ENCODE measurements around the gene LRMDA.

LRMDA gene

GRCh38 chr10:75401569-75402485 is 29.6 kb upstream of the LRMDA start, which contains the start of gene ZNF503:
Gene ZNF503 (minus strand): TSS chr10:75401764. CDS start chr10:75401419, 345 bp downstream.
- DNase-seq (ENCODE audit: low read depth in 2 of 2, low spot score in 1 of 2): no peak

GRCh38 chr10:75402486-75403143 is 28.8 kb upstream of the LRMDA start:
- no peak for DNase-seq (ENCODE audit: low read depth in 2 of 2, low spot score in 1 of 2)

- no peak for DNase-seq (ENCODE audit: low read depth in 2 of 2, low spot score in 1 of 2)
Observed at GRCh38 chr10:75403144-75403938, 28.1 kb upstream of the LRMDA start.

- no peak for DNase-seq (ENCODE audit: low read depth in 2 of 2, low spot score in 1 of 2)
Observed at GRCh38 chr10:75403939-75404814, 27.2 kb upstream of the LRMDA start.

GRCh38 chr10:75404815-75405597 is 26.4 kb upstream of the LRMDA start:
- DNase-seq (ENCODE audit: low read depth in 2 of 2, low spot score in 1 of 2): no peak

- no peak for DNase-seq (ENCODE audit: low read depth in 2 of 2, low spot score in 1 of 2)
Observed at GRCh38 chr10:75405598-75406461, 25.6 kb upstream of the LRMDA start.

GRCh38 chr10:75406462-75407223 is 24.8 kb upstream of the LRMDA start:
- no peak for DNase-seq (ENCODE audit: low read depth in 2 of 2, low spot score in 1 of 2)

GRCh38 chr10:75407224-75407712 is 24.2 kb upstream of the LRMDA start:
- no peak for DNase-seq (ENCODE audit: low read depth in 2 of 2, low spot score in 1 of 2)

GRCh38 chr10:75407713-75408508 is 23.5 kb upstream of the LRMDA start:
- no peak for DNase-seq (ENCODE audit: low read depth in 2 of 2, low spot score in 1 of 2)

- DNase-seq (ENCODE audit: low read depth in 2 of 2, low spot score in 1 of 2): no peak
Observed at GRCh38 chr10:75408509-75408875, 22.9 kb upstream of the LRMDA start.

GRCh38 chr10:75408911-75409885 is 22.2 kb upstream of the LRMDA start:
- no peak for DNase-seq (ENCODE audit: low read depth in 2 of 2, low spot score in 1 of 2)

- no peak for DNase-seq (ENCODE audit: low read depth in 2 of 2, low spot score in 1 of 2)
Observed at GRCh38 chr10:75410132-75411005, 21.1 kb upstream of the LRMDA start.

- no peak for DNase-seq (ENCODE audit: low read depth in 2 of 2, low spot score in 1 of 2)
Observed at GRCh38 chr10:75414527-75414926, 16.9 kb upstream of the LRMDA start.

- DNase-seq (ENCODE audit: low read depth in 2 of 2, low spot score in 1 of 2): no peak
Observed at GRCh38 chr10:75417522-75417927, 13.9 kb upstream of the LRMDA start.

- no peak for DNase-seq (ENCODE audit: low read depth in 2 of 2, low spot score in 1 of 2)
Observed at GRCh38 chr10:75418293-75418692, 13.1 kb upstream of the LRMDA start.

All from stimulated activated CD8-positive, alpha-beta memory T cell treated with anti-CD3 and anti-CD28 coated beads, Interleukin-4, amount 100 ng/mL, for 1 hour (primary cell).